HepG2 (cell line): Measurements from ENCODE around the gene OOSP3. TPM values are rescaled to one million over a fixed set of nuclear protein-coding genes. Genes with fewer than 3 reads are reported as not detected.

Experiments
- ATAC-seq: fragments of 200-7000 bp; cut with Tn5 transposase; 3 replicates; pipeline ENCODE4 v1.9.1; 2020; ENCODE audit warnings: mild to moderate bottlenecking, moderate library complexity
- BruUV-seq: library from RNA; stranded (reverse); fragments of 400-500 nt; replicated peaks from 2 replicates; lab custom pipeline; 2021; lab: Mats Ljungman, UMichigan
- CTCF ChIA-PET: fragments of 300-600 bp; formaldehyde crosslinking; extraction: SDS; loops from one replicate; lab custom pipeline; 2021; ENCODE audit warnings: low total read pairs, inconsistent platforms, low intra/inter-chr PET ratio; lab: Yijun Ruan, JAX
- POLR2A ChIA-PET: fragments of 350-600 bp; sonication (Branson Sonifier 250); formaldehyde crosslinking; loops from one replicate; lab custom pipeline; 2020; ENCODE audit warnings: antibody characterized with exemption, inconsistent platforms; lab: Yijun Ruan, JAX
- DNase-seq: peaks from one replicate; pipeline ENCODE4 v3.0.0-alpha.2; 2015; ENCODE audit warnings: low spot score
- FAIRE-seq: peaks from 3 replicates; lab custom pipeline; 2011; peaks lifted over from hg19 to GRCh38; lab: Jason Lieb, UNC
- H2AFZ ChIP-seq: one replicate; pipeline ENCODE4 v1.6.1; 2011; ENCODE audit warnings: low read length, inconsistent platforms
- H3K27ac ChIP-seq: fragments of 300-600 bp; 3 replicates; pipeline ENCODE4 v1.8.0; 2011; ENCODE audit warnings: mixed run types, mild to moderate bottlenecking, mixed read lengths, low read length, inconsistent platforms; ENCODE audit not compliant: insufficient read depth; ENCODE audit errors: extremely low read length
- H3K27me3 ChIP-seq, 2 experiments: fragments of 200-600 bp in 1 of 2; 2 replicates in 1 of 2; 3 replicates in 1 of 2; pipeline versions ENCODE4 v1.6.0 to v1.8.0; 2011; ENCODE audit warnings: low read length in 2 of 2, mild to moderate bottlenecking in 2 of 2, moderate library complexity in 2 of 2, inconsistent platforms in 1 of 2; ENCODE audit not compliant: insufficient read depth in 2 of 2, control insufficient read depth in 1 of 2
- H3K36me3 ChIP-seq, 2 experiments: fragments of 200-600 bp in 1 of 2; replicated peaks in 1 of 2; 2 replicates in 1 of 2; 3 replicates in 1 of 2; pipeline versions ENCODE4 v1.5.1 to v1.8.0; 2011; ENCODE audit warnings: low read length in 2 of 2, inconsistent platforms in 1 of 2; ENCODE audit not compliant: insufficient read depth in 2 of 2, control insufficient read depth in 1 of 2
- H3K4me1 ChIP-seq: 2 replicates; pipeline ENCODE4 v1.5.1; 2012; ENCODE audit warnings: low read length, inconsistent platforms; ENCODE audit not compliant: insufficient read depth
- H3K4me2 ChIP-seq: 2 replicates; pipeline ENCODE4 v1.6.0; 2011; ENCODE audit warnings: low read depth, low read length, inconsistent platforms
- H3K4me3 ChIP-seq, 3 experiments: fragments of 200-600 bp in 1 of 3; sonication (generic), shearing (Covaris generic) in 1 of 3; replicated peaks in 1 of 3; 2 replicates each; pipeline ENCODE4 v1.5.1; 2011 to 2016; ENCODE audit warnings: low read length in 3 of 3, inconsistent platforms in 2 of 3, low read depth in 2 of 3, mild to moderate bottlenecking in 2 of 3, control low read depth in 1 of 3, mixed read lengths in 1 of 3; ENCODE audit not compliant: insufficient read depth in 1 of 3
- H3K79me2 ChIP-seq: one replicate; pipeline ENCODE4 v1.6.1; 2011; ENCODE audit warnings: low read length, inconsistent platforms; ENCODE audit not compliant: insufficient read depth
- H3K9ac ChIP-seq: 2 replicates; pipeline ENCODE4 v1.6.0; 2011; ENCODE audit warnings: mild to moderate bottlenecking, low read depth, low read length, inconsistent platforms; ENCODE audit not compliant: insufficient read depth
- H3K9me3 ChIP-seq: 2 replicates; pipeline ENCODE4 v1.5.1; 2012; ENCODE audit warnings: mild to moderate bottlenecking, low read length
- H4K20me1 ChIP-seq: 2 replicates; pipeline ENCODE4 v1.6.0; 2011; ENCODE audit warnings: inconsistent platforms, mild to moderate bottlenecking, low read length, moderate library complexity; ENCODE audit not compliant: insufficient read depth
- HMGXB3 ChIP-seq: sonication (generic); formaldehyde crosslinking; IDR thresholded peaks from 2 replicates; pipeline ENCODE4 v1.4.0; 2020; ENCODE audit warnings: missing genetic modification reagents, borderline replicate concordance
- NFKBIZ ChIP-seq: IDR thresholded peaks from 2 replicates; pipeline ENCODE4 v1.6.1; 2018; ENCODE audit warnings: missing genetic modification reagents, missing compliant biosample characterization
- TAF15 ChIP-seq: fragments of 200-400 bp; formaldehyde crosslinking; IDR thresholded peaks from one replicate; pipeline ENCODE4 v1.6.1; 2018; ENCODE audit warnings: mild to moderate bottlenecking, low read depth, low read length; ENCODE audit not compliant: poor library complexity, severe bottlenecking
- TBX3 ChIP-seq: fragments of 450-650 bp; IDR thresholded peaks from 2 replicates; pipeline ENCODE4 v1.6.1; 2017; ENCODE audit warnings: antibody characterized with exemption, mild to moderate bottlenecking, inconsistent platforms, borderline replicate concordance
- ZNF468 ChIP-seq: sonication (generic); formaldehyde crosslinking; IDR thresholded peaks from 2 replicates; pipeline ENCODE4 v1.8.0; 2022; ENCODE audit warnings: mild to moderate bottlenecking, moderate library complexity, missing genetic modification reagents
- ZSCAN30 ChIP-seq: sonication (generic); formaldehyde crosslinking; IDR thresholded peaks from 2 replicates; pipeline ENCODE4 v1.5.0; 2020; ENCODE audit warnings: mild to moderate bottlenecking, missing genetic modification reagents
- WGBS: methylation state at CpG from one replicate; pipeline ENCODE4 v1.1.6; 2017; ENCODE audit warnings: low lambda C conversion rate; 5-methylcytosine and 5-hydroxymethylcytosine counted together
- in situ Hi-C: cut with HindIII; loops from 2 replicates; pipeline ENCODE4 v1.10.0; 2017; ENCODE audit warnings: low pct_unique_long_range_greater_than_20kb; ENCODE audit not compliant: extremely low pct_ligation_motif_present
- intact Hi-C: fragments of 100-400 bp; cut with micrococcal nuclease; formaldehyde crosslinking; loops from one replicate; pipeline ENCODE4 v1.10.0; 2022; ENCODE audit not compliant: unreplicated experiment
- polyA plus RNA-seq, 8 experiments: library from polyadenylated mRNA; depleted of rRNA in 3 of 8; stranded (reverse) in 7 of 8; unstranded in 1 of 8; fragments of >200 nt; fragmentation: Illumina TruSeq in 4 of 8; extraction: Trizol in 4 of 8; gene quantifications; 2 replicates each; pipeline versions ENCODE4 v1.2.1 to v1.2.3, GENCODE V29; 2011 to 2016; ENCODE audit warnings: low read depth in 4 of 8, missing spikeins in 1 of 8, mixed read lengths in 1 of 8; ENCODE audit not compliant: insufficient read depth in 1 of 8
- total RNA-seq, 5 experiments: library from RNA; depleted of rRNA; stranded (reverse); fragments of >200 nt; fragmentation: Illumina TruSeq; extraction: Trizol; gene quantifications; 2 replicates each; pipeline ENCODE4 v1.2.3, GENCODE V29; 2016; ENCODE audit warnings: low read depth in 1 of 5

Gene OOSP3
- total and polyA plus RNA-seq, 2 of the 13 experiments (the other 11 are each of a cell fraction or from before 2014, with no cell fraction given), result not detected

GRCh38 chr11:59846556-59846955 lies 32.0 kb upstream of the OOSP3 start:
- Histone ChIP-seq H4K20me1 (no peaks in the 10 kb centered on the region), H3K36me3 (no peaks in the 10 kb centered on the region), H3K4me3 (no peak overlapping the region), H2AFZ (no peak overlapping the region), H3K79me2 (no peaks in the 10 kb centered on the region), H3K9me3 (no peaks in the 10 kb centered on the region), H3K27me3 (no peaks in the 10 kb centered on the region), H3K27ac (no peak overlapping the region), H3K9ac (no peak overlapping the region), H3K4me1 (no peaks in the 10 kb centered on the region), H3K4me2 (no peak overlapping the region)
- DNase-seq (no peak), ATAC-seq (no peak), FAIRE-seq (no peak)
- WGBS, result 16% methylated on average over 5 of the region's 5 CpGs
- in situ Hi-C loops (no loop called here), intact Hi-C loops (no loop called here)
- no peak for TF ChIP-seq TAF15
- TF ChIP-seq ZNF468 (CRISPR knock-in tag), result no peak
- no peak for TF ChIP-seq HMGXB3
- no peak for TF ChIP-seq NFKBIZ (CRISPR knock-in tag)
- no peak for TF ChIP-seq ZSCAN30 (CRISPR knock-in tag)
- TF ChIP-seq TBX3, result no peak
- no TSS peak for BruUV-seq
- CTCF ChIA-PET, result no interaction called here
- POLR2A ChIA-PET, result no interaction called here
